HFF-Myc (cell line): ENCODE results near the gene CSNK2A3.

Source experiments
- DNase-seq: peaks from one replicate; pipeline ENCODE4 v3.0.0-alpha.2; 2011; ENCODE audit warnings: low read depth; ENCODE audit errors: extremely low read depth
- H3K4me3 ChIP-seq: replicated peaks from 2 replicates; pipeline ENCODE4 v1.5.1; 2011; ENCODE audit warnings: low read depth, mild to moderate bottlenecking, control low read depth, low read length
- TF ChIP-seq, protein P1 (sequence below): IDR thresholded peaks from 2 replicates; pipeline ENCODE4 v1.5.1; 2012; ENCODE audit warnings: mild to moderate bottlenecking, low read depth, low read length, control low read depth; ENCODE audit errors: missing control alignments

Gene CSNK2A3

GRCh38 chr11:11316651-11317230 lies 36.3 kb downstream of the CSNK2A3 start:
- no peak overlapping the region for H3K4me3 ChIP-seq
- no peak for DNase-seq
- TF ChIP-seq, protein P1, sequence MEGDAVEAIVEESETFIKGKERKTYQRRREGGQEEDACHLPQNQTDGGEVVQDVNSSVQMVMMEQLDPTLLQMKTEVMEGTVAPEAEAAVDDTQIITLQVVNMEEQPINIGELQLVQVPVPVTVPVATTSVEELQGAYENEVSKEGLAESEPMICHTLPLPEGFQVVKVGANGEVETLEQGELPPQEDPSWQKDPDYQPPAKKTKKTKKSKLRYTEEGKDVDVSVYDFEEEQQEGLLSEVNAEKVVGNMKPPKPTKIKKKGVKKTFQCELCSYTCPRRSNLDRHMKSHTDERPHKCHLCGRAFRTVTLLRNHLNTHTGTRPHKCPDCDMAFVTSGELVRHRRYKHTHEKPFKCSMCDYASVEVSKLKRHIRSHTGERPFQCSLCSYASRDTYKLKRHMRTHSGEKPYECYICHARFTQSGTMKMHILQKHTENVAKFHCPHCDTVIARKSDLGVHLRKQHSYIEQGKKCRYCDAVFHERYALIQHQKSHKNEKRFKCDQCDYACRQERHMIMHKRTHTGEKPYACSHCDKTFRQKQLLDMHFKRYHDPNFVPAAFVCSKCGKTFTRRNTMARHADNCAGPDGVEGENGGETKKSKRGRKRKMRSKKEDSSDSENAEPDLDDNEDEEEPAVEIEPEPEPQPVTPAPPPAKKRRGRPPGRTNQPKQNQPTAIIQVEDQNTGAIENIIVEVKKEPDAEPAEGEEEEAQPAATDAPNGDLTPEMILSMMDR = no peak

- no peak overlapping the region for H3K4me3 ChIP-seq
- TF ChIP-seq, protein P1 = no peak
- no peak for DNase-seq
Measured at GRCh38 chr11:11313902-11314692, 39.0 kb downstream of the CSNK2A3 start.

DNA sequence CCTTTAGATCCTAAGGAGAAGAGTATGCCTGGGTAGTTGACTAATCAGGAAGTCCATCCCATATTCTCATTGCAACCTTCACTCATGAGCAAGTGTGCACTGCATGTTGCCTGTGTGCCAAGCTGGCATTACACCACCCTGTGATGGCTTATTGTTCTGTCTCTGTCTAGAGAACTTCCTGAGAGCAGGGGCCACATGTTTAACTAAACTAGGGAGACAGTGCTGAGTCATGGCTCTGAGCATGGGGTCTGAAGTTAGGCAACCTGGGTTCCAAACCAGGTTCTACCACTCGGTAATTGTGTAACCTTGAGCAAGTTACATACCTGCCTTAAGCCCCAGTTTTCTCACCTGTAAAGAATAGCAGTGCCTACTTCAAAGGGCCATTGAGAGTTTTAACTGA lies 39.6 kb downstream of the CSNK2A3 start:
- TF ChIP-seq, protein P1 = no peak
- no peak overlapping the region for H3K4me3 ChIP-seq
- peak; percentile 11 for DNase-seq

DNA sequence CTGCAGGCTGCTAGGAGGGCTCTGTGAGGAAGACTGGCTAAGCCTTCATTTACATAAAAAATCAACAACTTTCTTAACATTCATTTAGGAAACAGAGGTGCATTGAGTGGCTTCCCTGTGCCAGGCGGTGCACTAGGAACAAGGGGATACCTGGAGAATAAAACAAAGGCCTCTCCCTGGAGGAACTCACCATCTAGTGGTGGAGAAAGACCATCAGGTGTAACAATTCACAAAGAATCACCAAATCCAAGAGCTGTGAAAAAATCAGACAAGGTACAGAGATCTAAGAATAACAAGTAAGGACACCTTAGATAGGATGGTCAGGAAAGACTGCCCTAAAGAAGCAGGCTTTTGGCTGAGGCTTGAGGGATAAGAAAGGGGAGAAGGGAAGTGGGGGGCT lies 40.3 kb downstream of the CSNK2A3 start:
- no peak for DNase-seq
- TF ChIP-seq, protein P1 = no peak
- H3K4me3 ChIP-seq = no peak overlapping the region

DNA sequence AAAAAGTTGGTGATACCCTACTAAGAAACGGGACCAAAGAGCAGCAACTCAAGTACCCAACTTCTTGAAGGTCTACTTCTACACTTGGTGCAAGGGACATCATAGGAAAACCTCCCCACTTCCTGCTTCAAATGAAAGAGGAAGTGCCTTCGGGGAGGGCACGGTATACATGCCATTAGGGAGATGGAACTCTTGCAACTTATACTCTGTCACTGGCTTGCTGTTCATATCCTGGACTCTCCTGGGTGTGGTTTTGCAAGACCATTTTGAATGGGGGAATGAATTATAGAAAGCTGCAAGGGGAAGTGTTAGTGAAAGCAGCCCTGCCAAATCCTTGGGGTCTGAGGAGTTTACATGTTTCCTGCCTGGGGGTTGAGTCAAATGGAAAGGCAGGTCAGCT lies 41.9 kb downstream of the CSNK2A3 start:
- DNase-seq = no peak
- no peak overlapping the region for H3K4me3 ChIP-seq
- TF ChIP-seq, protein P1 = no peak

- no peak for DNase-seq
- TF ChIP-seq, protein P1 = no peak
- H3K4me3 ChIP-seq = no peak overlapping the region
Measured at GRCh38 chr11:11309906-11310305, 43.1 kb downstream of the CSNK2A3 start.

GRCh38 chr11:11308249-11308648 lies 44.8 kb downstream of the CSNK2A3 start:
- H3K4me3 ChIP-seq = no peak overlapping the region
- DNase-seq = no peak
- TF ChIP-seq, protein P1 = no peak
